GM12872 (cell line): Measurements from ENCODE around the gene SAMD8.

Source experiments
- CTCF ChIP-seq: IDR thresholded peaks from 3 replicates; pipeline ENCODE4 v1.5.1; 2011; ENCODE audit warnings: low read depth, mild to moderate bottlenecking, low read length, moderate library complexity; ENCODE audit not compliant: insufficient read depth

SAMD8 gene

GRCh38 chr10:75202321-75203045, 91.0 kb downstream of the SAMD8 start:
- TF ChIP-seq CTCF = no peak

- no peak for TF ChIP-seq CTCF
These were observed 92.3 kb downstream of the SAMD8 start for GRCh38 chr10:75203724-75204123.

GRCh38 chr10:75205908-75206307, 94.5 kb downstream of the SAMD8 start:
- no peak for TF ChIP-seq CTCF

- TF ChIP-seq CTCF = no peak
These were observed 95.8 kb downstream of the SAMD8 start for GRCh38 chr10:75207079-75207856.

- no peak for TF ChIP-seq CTCF
These were observed 96.3 kb downstream of the SAMD8 start for GRCh38 chr10:75207857-75208144.

- no peak for TF ChIP-seq CTCF
These were observed 96.7 kb downstream of the SAMD8 start for GRCh38 chr10:75208181-75208580.

- TF ChIP-seq CTCF = no peak
These were observed 97.8 kb downstream of the SAMD8 start for GRCh38 chr10:75209086-75209920.
